ENCODE data around the gene HAGHL. TPM values are rescaled to one million over a fixed set of nuclear protein-coding genes. Genes with fewer than 3 reads are reported as not detected.

The HAGHL gene, protein sequence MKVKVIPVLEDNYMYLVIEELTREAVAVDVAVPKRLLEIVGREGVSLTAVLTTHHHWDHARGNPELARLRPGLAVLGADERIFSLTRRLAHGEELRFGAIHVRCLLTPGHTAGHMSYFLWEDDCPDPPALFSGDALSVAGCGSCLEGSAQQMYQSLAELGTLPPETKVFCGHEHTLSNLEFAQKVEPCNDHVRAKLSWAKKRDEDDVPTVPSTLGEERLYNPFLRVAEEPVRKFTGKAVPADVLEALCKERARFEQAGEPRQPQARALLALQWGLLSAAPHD
- 1 to 10 TPM in 3 of 4 donors, not detected in 1; 1.7 to 5.7 (median 4.8) TPM for total RNA-seq

DNA sequence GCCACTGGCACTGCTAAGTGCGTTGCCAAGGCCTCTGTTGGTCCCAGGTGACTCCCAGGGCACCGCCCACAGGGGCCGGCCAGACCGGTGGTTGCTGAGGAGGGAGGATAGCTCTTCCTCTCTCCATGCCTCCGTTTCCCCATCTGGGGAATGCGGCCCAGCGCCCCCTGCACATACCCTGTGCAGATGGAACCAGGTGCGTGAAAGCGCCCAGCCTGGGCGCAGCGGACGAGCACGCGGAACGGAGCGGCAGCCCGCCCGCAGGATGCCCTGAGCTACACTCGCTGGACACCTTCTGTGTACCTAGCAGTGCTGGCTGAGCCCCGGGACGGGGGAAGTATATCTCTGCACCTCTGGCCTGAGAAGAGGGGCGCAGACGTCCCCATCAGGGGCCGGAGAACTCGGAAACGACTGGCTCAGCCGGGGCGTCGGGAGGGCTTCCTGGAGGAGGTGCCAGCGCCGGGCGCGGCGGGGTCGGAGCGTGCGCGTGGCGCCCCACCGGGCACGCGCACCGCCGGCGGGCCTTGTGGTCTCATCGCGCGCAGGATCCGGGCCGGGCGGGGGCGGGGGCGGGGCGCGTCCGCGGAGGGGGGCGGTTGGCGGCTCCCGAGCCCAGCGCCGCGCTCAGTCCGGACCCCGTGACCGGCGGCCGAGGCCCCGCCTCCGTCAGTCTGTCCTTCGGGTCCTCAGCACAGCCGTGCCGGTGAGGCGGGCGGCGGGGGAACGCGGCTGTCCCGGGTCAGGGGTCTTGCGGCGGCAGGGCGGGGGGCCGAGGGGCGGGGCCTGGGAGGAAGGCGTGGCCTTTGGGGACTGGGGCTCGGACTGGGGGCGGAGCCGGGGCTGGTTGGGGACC is at the start of gene HAGHL, which contains the start of gene CCDC78:
TSS of gene HAGHL (plus strand) at position 669 of the 853 bp plus-strand sequence. CDS start 404 bp downstream, outside the sequence.
TSS of gene CCDC78 (minus strand) at position 6 of the 853 bp plus-strand sequence. CDS start 76 bp downstream, outside the sequence.
- 0% methylated on average over 4 to 9 of the region's 88 CpGs for WGBS, 2 donors
- Histone ChIP-seq H3K27ac (peak within 1 kb of the TSS in 3 of 4 donors; percentile 0 to 53 (median 48)), H3K9me3 (no peaks in the 10 kb centered on the region), H3K4me3 (peak within 1 kb of the TSS; percentile 25 to 67 (median 48)), H3K36me3 (peaks cover 0 to 15% (median 7%) of the 10 kb centered on the region in 3 donors), H3K4me1 (peaks cover 28 to 44% (median 33%) of the 10 kb centered on the region in 3 donors), H3K27me3 (peaks cover 0 to 49% (median 1%) of the 10 kb centered on the region in 4 donors)
- no peak for DNase-seq
- no peak for TF ChIP-seq POLR2A (IDR thresholded peaks at IDR 0.05)
- TF ChIP-seq, protein P1, sequence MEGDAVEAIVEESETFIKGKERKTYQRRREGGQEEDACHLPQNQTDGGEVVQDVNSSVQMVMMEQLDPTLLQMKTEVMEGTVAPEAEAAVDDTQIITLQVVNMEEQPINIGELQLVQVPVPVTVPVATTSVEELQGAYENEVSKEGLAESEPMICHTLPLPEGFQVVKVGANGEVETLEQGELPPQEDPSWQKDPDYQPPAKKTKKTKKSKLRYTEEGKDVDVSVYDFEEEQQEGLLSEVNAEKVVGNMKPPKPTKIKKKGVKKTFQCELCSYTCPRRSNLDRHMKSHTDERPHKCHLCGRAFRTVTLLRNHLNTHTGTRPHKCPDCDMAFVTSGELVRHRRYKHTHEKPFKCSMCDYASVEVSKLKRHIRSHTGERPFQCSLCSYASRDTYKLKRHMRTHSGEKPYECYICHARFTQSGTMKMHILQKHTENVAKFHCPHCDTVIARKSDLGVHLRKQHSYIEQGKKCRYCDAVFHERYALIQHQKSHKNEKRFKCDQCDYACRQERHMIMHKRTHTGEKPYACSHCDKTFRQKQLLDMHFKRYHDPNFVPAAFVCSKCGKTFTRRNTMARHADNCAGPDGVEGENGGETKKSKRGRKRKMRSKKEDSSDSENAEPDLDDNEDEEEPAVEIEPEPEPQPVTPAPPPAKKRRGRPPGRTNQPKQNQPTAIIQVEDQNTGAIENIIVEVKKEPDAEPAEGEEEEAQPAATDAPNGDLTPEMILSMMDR (IDR thresholded peaks at IDR 0.05) = no peak
- intact Hi-C loops (cut with DNase I) = no loop called here

DNA sequence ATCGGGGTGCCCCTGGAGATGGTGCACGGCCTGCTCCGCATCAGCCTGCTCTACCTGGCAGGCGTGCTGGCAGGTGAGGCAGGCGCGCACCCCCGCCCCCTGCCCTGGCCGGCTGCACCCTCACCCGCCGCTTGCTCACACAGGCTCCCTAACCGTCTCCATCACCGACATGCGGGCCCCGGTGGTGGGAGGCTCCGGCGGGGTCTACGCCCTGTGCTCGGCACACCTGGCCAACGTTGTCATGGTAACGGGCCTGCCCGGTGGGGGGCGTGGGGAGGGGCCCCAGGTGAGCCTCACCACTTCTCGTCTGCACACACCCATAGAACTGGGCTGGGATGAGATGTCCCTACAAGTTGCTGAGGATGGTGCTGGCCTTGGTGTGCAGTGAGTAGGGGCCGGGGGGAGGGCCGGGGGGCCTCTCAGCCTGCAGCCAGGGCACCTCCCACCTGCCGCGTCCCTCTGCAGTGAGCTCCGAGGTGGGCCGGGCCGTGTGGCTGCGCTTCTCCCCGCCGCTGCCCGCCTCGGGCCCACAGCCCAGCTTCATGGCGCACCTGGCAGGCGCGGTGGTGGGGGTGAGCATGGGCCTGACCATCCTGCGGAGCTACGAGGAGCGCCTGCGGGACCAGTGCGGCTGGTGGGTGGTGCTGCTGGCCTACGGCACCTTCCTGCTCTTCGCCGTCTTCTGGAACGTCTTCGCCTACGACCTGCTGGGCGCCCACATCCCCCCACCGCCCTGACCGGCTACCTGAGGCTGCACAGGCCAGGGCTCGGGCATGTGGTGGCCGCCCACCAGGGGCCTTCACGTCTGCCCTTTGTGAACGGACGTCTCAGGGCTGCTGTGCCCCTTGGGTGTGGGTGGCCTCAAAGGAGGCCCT is 49.4 kb upstream of the HAGHL start:
- Histone ChIP-seq H3K4me1 (peaks cover 48 to 86% (median 58%) of the 10 kb centered on the region in 3 donors), H3K27me3 (peaks cover 0 to 33% (median 0%) of the 10 kb centered on the region in 4 donors), H3K4me3 (peak overlapping the region in 2 of 4 donors; percentile 3 to 45), H3K27ac (peak overlapping the region in 2 of 4 donors; percentile 9 to 23), H3K36me3 (peaks cover 21 to 34% (median 21%) of the 10 kb centered on the region in 3 donors), H3K9me3 (no peaks in the 10 kb centered on the region)
- TF ChIP-seq, protein P1 (IDR thresholded peaks at IDR 0.05) = no peak
- TF ChIP-seq POLR2A (IDR thresholded peaks at IDR 0.05) = peak in 1 of 4 donors; percentile 10
- 38 to 54% methylated on average over 7 to 18 of the region's 57 CpGs for WGBS, 2 donors
- DNase-seq = no peak
- intact Hi-C loops (cut with DNase I) = no loop called here

DNA sequence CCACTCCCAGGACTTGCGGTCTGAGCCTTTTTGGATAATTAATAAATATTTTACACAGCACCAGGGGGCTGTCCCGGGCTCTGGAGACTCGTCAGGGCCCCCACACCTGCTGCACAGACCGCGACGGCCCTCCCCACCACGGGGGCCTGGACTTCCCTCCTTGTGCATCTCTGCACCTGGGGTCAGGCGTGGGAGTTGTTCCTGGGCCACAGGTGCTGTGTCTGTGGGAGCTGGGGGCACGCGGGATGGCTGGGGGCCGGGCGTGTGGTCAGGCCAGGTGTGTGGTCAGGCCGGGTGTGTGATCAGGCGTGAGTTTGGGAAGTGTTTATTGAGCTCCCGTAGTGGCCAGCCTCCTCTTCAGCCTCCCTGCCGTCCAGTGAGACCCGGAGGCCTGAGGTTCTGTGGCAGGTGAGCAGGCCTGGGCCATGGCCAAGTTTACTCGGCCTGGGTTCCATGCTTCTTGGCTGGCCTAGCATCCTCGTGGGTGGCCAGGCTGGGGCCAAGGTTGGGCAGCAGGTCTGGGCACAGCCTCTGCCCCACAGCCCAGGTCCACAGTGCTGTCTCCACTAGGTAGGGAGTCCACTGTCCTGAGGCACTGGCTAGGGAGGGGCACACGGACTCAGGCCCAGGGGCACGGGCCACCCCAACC is 48.6 kb upstream of the HAGHL start:
- intact Hi-C loops (cut with DNase I) = no loop called here
- H3K27me3 ChIP-seq = peaks cover 0 to 33% (median 0%) of the 10 kb centered on the region in 4 donors
- H3K9me3 ChIP-seq = no peaks in the 10 kb centered on the region
- peak overlapping the region in 3 of 4 donors; percentile 79 to 97 (median 93) for H3K27ac ChIP-seq
- DNase-seq = no peak
- peaks cover 13 to 34% (median 20%) of the 10 kb centered on the region in 3 donors for H3K36me3 ChIP-seq
- H3K4me3 ChIP-seq = no peak overlapping the region
- TF ChIP-seq, protein P1 (IDR thresholded peaks at IDR 0.05) = no peak
- no peak for TF ChIP-seq POLR2A (IDR thresholded peaks at IDR 0.05)
- peaks cover 54 to 86% (median 65%) of the 10 kb centered on the region in 3 donors for H3K4me1 ChIP-seq
- 58 to 72% methylated on average over 4 of the region's 21 CpGs for WGBS, 2 donors

DNA sequence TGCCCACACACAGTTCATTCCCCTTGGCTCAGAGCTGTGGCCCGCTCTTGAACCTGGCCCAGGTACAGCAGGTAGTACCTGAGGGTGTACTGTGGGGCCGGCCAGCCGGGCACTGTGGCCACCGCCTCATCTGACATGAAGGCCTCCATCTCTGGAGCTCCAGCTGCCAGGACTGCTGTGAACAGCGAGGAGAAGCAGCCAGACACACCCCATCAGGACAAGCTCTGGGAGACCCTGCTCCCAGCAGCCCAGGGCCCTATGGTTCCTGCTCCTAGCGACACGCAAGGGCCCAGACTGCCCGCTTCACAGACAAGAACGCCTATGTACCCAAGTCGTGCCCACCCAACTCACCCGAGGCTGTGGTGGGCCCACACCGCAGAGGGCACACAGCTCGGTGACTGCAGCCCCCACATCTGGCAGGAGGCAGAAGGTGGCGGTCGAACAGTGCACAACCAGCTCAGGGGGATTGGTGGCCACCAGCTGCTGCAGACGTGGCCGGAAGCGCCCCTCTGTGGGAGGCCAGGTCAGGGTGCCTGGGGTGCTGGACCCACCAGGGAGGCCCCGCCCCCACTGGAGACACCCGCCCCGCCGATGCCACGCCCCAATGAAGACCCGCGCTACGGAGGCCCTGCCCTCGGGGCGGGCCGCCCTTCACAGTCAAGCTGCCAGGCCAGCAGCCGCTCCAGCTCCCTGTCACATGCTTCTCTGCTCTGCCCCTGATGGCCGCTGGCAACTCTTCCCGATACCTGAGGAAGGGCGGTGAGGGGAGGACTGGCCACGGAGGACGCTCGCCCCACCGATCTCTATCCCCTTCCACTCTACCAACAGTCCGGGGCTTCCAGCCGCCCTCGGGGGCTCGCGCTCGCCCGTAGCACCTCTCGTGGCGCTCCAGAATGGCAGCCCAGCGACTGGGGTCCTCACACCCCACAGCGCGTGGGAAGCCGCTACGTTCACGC is 47.8 kb upstream of the HAGHL start:
- TF ChIP-seq, protein P1 (IDR thresholded peaks at IDR 0.05) = no peak
- TF ChIP-seq POLR2A (IDR thresholded peaks at IDR 0.05) = no peak
- peaks cover 11 to 26% (median 15%) of the 10 kb centered on the region in 3 donors for H3K36me3 ChIP-seq
- H3K9me3 ChIP-seq = no peaks in the 10 kb centered on the region
- intact Hi-C loops (cut with DNase I) = no loop called here
- peak overlapping the region; percentile 69 to 98 (median 88) for H3K4me3 ChIP-seq
- H3K27ac ChIP-seq = peak overlapping the region; percentile 60 to 97 (median 86)
- H3K4me1 ChIP-seq = peaks cover 59 to 89% (median 70%) of the 10 kb centered on the region in 3 donors
- DNase-seq = no peak
- peaks cover 0 to 33% (median 0%) of the 10 kb centered on the region in 4 donors for H3K27me3 ChIP-seq
- 48 to 70% methylated on average over 2 to 6 of the region's 52 CpGs for WGBS, 2 donors

Data from esophagus squamous epithelium (tissue), 5 donors.